MM.1S (cell line): ENCODE results near the gene ZEB2.

Experiments used
- CTCF ChIP-seq: fragments of 300-600 bp; sonication (generic); IDR thresholded peaks from 2 replicates; pipeline ENCODE4 v1.5.1; 2016; ENCODE audit warnings: antibody characterized with exemption, low read length, mixed read lengths
- EZH2 ChIP-seq: fragments of 300-600 bp; sonication (generic); optimal IDR thresholded peaks from 2 replicates; pipeline ENCODE3; 2017; ENCODE audit warnings: low read depth, mild to moderate bottlenecking, antibody characterized with exemption, low read length, mixed read lengths

GRCh38 chr2:144548088-144548487 lies 28.2 kb upstream of the ZEB2 start:
- TF ChIP-seq CTCF (no peak), EZH2 (no peak)
